Esophagus squamous epithelium (tissue), 4 donors: ENCODE measurements around the gene USP9X.

Experiments
- POLR2A ChIP-seq, 4 donors: fragments of 450-650 bp; IDR thresholded peaks; one replicate each; pipeline ENCODE4 v1.6.1; 2017; ENCODE audit warnings: antibody characterized with exemption in 4 of 4, mild to moderate bottlenecking in 4 of 4, moderate library complexity in 3 of 4
- TF ChIP-seq, protein P1 (sequence below), 6 experiments: fragments of 450-650 bp in 4 of 6; fragments of 200-600 bp in 2 of 6; sonication (generic) in 2 of 6; IDR thresholded peaks; one replicate each; pipeline ENCODE4 v1.5.1; 2016 to 2019; ENCODE audit warnings: antibody characterized with exemption in 6 of 6, mild to moderate bottlenecking in 4 of 6, moderate library complexity in 4 of 6

DNA sequence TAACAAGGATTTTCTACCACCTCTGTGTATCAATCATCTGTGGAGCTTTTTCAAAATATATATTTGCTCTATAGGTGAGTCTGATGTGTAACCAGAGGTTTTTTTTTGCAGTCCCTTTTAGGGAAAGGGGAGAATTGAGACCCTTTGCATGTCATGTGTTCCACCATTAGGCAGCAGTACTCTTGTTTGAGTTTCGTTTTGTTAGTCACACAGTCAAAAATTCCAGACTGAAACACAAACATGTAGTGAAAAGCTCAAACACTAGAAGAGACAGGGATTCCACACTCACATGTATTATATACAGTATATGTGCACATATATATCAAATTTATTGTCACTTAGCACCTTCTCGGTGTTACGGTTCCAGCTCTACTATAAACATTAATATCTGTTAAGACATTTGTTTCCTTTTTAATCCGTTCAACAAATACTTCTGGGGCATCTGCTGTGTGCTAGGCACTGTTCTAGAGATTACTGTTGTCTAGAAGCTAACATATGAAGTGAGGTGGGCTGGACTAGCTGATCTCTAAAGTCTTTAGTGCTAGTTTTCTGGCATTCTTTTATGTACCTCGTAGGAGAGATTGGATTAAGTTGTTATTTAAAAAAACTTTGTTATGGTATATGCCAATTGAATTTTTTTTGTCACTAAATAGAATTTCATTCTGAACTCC lies 5.5 kb downstream of the USP9X start:
- TF ChIP-seq POLR2A (IDR thresholded peaks at IDR 0.05), result no peak
- TF ChIP-seq, protein P1, sequence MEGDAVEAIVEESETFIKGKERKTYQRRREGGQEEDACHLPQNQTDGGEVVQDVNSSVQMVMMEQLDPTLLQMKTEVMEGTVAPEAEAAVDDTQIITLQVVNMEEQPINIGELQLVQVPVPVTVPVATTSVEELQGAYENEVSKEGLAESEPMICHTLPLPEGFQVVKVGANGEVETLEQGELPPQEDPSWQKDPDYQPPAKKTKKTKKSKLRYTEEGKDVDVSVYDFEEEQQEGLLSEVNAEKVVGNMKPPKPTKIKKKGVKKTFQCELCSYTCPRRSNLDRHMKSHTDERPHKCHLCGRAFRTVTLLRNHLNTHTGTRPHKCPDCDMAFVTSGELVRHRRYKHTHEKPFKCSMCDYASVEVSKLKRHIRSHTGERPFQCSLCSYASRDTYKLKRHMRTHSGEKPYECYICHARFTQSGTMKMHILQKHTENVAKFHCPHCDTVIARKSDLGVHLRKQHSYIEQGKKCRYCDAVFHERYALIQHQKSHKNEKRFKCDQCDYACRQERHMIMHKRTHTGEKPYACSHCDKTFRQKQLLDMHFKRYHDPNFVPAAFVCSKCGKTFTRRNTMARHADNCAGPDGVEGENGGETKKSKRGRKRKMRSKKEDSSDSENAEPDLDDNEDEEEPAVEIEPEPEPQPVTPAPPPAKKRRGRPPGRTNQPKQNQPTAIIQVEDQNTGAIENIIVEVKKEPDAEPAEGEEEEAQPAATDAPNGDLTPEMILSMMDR (IDR thresholded peaks at IDR 0.05), result no peak
